GF-D8 (cell line): Measurements from ENCODE around the gene SCAMP2.
"Not testable (repeated sequence)": the region's sequence is repeated elsewhere in the genome, so short reads cannot be mapped to it uniquely, and the experiment has no call there.

ENCODE experiments used
- DNase-seq: peaks from one replicate; lab custom pipeline; 2025; lab: John Stamatoyannopoulos, UW

The SCAMP2 gene, protein sequence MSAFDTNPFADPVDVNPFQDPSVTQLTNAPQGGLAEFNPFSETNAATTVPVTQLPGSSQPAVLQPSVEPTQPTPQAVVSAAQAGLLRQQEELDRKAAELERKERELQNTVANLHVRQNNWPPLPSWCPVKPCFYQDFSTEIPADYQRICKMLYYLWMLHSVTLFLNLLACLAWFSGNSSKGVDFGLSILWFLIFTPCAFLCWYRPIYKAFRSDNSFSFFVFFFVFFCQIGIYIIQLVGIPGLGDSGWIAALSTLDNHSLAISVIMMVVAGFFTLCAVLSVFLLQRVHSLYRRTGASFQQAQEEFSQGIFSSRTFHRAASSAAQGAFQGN

DNA sequence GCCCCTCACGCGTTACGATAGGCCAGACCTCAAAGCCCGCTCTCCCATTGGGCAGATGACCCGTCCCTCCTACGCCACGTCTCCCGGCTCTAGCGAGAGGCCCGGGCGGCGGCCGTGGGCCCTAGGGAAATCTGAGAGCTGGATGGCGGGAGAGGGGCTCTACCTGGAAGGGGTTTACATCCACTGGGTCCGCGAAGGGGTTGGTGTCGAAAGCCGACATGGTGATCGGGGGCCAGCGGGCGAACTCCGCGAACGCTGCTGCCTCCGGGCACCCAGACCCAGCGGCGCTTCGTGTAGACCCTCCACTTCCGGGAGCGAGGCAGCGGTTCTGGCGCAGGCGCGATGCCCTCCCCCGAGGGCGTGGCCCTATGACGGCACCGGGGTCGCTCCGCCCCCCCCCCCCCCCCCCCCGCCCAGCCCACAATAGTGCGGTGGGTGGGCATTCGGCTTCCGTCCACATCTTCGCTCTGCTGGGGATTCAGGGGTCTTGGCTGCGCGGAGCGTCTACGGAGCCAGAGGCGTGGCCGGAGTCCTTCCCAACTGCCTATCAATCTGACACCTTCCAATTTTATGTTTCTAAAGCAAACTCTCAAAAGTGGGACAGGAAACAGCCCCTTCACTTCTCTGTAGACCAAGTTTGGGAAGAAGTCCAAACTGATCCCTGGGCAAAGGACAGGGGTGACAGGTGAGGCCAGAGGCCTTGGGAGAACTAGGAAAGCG, at the start of gene SCAMP2:
SCAMP2 (minus strand) TSS at position 330 of the 720 bp plus-strand sequence; CDS start at position 220, 110 bp downstream.
- DNase-seq, result peak; percentile 76

DNA sequence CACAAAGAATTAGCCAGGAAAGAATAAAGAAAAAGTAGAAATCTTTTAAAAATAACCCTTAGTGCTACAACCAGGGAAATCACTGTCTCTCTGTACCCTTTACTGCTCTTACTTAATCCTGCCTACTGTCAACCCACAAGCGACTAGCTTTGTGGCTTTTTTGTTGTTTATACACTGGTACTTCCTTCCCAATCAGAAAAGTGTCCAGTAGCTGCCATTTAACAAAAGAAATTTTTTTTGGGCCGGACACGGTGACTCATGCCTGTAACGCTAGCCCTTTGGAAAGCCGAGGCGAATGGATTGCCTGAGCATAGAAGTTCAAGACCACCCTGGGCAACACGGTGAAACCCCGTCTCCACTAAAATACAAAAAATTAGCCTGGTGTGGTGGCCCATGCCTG, 47.3 kb upstream of the SCAMP2 start:
- no peak for DNase-seq

DNA sequence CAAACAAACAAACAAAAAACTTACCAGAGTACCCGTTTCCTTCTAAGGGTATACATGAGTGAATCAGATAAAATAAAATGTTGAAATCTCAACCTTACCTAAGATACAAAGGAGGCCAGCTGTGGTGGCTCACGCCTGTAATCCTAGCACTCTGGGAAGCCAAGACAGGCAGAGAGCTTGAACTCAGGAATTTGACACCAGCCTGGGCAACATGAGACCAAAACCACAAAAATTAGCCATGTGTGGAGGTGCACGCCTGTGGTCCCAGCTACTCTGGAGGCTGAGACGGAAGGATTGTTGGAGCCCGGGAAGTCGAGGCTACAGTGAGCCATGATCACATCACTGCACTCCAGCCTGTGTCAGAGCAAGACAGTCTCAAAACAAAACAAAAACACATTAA, 44.5 kb upstream of the SCAMP2 start:
- DNase-seq, result no peak

DNA sequence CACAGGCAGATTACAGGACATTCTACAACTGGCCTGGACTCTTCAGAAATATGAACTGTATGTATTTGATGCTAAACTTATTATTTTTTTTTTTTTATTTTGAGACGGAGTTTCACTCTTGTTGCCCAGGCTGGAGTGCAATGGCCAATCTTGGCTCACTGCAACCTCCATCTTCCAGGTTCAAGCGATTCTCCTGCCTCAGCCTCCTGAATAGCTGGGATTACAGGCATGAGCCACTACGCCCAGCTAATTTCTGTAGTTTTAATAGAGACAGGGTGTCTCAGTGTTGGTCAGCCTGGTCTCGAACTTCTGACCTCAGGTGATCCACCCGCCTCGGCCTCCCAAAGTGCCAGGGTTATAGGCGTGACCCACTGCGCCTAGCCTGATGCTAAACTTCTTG, 40.6 kb upstream of the SCAMP2 start:
- DNase-seq, result not testable (repeated sequence)

DNA sequence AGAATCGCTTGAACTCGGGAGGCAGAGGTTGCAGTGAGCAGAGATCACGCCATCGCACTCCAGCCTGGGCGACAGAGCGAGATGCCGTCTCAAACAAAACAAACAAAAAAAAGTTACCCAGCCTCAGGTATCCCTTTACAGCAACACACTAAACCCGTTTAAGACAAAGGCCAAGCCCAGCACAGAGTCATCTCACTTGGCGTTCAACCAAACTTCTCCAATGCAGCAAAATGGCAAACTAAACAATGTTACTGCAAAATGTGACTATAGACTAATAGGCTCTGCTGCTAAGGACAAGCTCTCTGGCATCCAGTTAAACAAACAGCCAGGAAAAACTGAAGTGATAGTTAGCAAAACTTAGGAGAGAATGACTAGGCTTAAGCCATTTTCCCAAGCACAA, 39.9 kb upstream of the SCAMP2 start:
- no peak for DNase-seq

DNA sequence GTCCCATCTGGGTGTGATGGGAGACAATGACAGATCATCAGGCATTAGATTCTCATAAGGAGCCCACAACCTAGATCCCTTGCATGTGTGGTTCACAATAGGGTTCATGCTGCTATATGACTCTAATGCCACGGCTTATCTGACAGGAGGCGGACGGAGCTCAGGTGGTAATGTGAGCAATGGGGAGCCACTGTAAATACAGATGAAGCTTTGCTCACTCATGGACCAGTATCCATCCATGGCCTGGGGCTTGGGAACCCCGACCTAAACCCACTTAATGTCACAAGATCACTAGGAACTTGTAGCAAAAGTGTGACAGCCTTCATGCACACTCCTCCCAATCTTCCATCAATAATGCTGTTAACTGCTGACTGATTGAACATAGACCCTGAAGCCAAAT, 35.5 kb upstream of the SCAMP2 start:
- no peak for DNase-seq

DNA sequence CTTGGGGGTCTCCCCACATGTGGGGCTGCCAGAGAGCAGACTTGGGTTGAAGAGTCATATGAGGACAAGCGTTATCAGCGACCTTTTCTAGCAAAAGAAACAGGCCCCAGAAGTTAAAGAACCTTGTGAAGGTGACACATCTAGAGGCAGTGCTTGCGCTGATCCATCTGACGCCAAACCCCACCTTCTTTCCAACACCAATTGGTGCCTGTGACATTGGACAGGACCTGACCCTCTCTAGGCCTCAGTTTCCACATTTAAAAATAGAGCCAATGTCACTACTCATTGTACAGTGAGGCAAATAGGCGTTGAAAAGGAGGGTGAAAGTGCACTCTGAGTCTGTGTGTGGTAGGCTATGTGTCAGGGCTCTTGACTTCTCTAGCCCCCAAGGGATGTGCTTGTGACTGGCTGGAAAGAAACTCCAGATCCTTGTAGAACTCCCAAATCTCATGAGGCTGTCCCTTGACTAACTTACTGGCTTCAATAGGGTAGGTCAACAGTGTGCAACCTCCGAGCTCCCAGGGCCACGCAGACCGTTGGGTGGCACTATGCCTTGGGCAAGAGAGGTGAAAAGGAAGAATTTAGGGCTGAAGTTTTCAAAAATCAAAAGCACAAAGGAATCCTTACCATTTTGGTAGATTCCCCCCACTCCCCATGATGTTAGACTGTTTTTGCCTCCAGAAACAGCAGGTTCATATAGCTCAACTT, 34.2 kb upstream of the SCAMP2 start:
- no peak for DNase-seq

DNA sequence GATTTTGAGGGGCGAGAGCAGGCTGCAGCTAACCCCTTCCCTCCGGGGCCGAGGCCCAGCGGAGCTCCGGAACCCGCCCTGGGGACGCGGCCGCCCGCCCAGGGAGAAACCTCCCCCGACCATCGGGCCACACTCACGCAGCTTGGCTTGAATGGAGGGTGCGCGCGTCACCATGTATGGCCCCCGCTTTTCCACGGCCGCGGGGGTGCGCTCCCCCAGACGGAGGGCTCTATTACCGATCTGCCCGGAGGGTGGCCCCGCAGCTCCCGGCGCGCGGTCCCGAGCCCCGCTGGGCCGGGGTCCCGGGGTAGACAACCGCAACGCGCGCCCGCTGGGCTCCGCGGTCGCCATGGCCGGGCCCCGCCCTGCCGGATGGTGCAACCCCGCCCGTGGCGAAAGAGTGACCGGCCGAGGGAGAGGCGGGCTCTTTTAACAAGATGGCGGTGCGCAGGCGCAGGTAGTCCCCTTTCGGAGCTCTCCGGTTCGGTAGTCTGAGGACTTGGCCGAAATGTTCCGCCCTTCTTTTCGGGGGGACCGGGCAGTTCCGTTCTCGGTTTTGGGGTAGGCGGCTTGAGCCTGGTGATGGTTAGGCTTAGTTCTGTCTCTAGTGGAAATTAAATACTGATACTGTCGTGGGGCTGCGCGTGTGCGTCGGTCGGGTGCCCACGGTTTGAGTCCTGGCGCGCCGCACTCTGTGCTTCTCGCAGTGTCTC, 33.4 kb upstream of the SCAMP2 start, which contains the start of gene FAM219B:
FAM219B (minus strand) TSS at position 402 of the 713 bp plus-strand sequence; CDS start at position 351, 51 bp downstream.
- peak; percentile 64 for DNase-seq

DNA sequence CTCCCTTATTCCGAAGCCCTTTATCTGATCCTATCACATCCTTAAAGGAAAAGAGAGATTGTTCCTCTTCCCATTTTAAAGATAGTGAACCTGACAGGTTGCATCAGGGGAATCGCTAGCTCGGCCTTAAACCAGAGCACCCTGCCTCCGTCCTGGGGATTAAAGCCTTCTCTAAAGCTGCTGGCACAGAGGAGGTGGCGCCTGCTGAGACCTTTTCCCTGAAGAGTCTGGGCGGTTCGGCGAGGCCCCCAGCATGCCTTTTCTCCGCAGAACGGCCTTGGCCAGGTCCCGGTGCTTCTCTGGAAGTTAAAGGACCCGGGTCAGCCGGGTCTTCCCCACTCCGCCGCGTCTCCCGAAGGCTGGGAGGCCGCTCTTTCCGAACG, 32.9 kb upstream of the SCAMP2 start:
- no peak for DNase-seq

DNA sequence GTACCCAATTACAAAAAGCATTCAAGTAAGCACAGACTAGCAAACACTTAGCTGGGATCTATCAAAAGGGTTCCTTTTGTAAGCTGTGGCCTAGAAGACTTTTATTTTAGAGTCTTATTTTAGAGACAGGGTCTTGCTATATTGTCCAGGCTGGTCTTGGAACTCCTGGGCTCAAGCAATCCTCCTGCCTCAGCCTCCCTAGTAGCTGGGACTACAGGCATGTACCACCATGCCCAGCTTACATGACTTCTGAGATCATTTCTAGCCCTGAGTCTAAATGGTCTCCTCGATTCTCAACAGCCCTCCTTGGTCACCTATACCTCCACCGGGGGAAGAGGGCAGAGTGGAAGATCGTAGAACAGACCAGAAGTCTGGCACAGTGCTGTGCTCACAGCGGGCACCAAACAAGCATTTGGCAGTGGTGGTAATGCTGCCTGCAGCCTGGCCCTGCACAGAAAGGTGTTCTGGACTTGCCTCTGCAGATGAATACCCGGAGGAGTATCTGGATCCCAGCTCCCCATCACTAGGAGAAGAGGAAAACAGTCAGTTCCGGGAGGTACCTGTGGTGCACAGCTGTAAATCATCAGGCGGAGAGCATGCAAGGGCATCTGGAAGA, 31.1 kb upstream of the SCAMP2 start:
- no peak for DNase-seq

DNA sequence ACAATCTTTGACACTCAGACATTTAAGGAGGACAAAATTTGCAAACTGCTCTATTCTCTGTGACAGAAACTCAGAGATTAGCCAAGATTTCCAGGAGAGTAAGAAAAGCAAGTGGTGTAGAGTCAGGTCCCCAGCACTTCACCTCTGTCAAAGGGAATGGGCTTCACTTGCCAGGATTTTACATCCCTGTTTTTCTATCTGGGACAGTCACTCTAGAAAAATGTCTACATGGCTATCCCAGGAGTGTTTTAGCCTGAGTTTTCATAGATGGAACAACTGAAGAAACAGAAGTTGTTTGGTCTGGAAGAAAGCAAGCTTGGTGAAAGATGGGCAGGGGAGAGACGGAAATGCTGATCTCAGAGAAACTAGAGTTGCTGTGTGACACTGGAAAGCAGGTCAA, 30.5 kb upstream of the SCAMP2 start:
- no peak for DNase-seq

DNA sequence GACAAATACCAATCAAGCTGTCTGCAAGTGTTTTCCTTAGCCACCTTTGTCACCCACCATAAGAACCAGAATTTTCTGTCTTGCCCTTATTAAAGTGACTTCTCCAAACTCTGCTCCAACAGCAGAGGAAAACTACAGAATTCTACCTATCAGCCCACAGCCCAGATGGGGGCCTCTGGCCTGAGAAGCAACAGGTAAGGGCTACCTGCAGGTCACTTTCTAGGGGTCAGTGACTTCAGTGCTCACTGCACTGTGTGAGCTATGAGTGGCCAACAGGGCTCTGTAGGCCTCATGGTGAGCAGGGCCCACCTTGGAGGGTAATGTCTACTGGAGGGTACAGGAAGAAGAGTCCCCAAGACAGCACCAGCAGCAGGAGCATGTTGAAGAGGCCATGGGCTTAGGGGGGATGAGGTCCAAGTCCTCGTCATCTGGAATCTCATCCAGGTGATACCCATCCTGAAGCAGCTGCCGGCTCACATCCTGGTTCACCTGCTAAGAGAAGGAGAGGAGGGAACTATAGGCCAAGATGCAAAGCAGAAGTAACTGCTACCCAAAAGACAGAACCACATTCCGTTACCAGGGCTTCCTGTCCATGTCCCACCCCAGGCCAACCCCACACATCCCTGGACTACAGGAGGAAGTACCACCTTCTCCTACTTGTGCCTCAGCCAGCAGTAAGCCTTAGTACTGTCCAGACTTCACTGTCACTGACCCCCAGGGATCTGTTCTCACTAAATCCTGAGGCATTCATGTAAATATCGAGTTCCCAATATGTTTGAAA, 29.3 kb upstream of the SCAMP2 start:
- no peak for DNase-seq

DNA sequence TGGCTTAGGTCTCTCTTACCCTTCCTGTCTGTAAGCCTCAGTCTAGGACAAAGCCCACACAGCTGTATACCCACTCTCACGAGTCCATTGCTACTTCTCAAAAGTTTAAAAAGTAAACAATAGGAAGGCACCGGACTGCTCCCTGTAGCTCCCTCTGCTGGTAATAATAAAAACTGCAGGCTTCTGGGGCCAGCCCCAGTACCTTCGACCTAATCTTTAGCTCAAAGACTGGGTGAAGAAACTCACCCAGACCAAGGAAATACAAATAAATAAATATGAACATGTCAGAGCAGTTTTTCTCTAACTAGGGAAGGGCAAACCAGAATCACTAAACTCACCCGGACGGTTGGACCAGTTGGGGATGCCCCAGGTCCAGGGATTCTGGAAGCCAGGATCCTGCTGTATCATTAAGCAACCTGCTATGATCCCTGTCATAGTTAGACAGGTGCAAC, 28.5 kb upstream of the SCAMP2 start:
- DNase-seq, result peak; percentile 44

DNA sequence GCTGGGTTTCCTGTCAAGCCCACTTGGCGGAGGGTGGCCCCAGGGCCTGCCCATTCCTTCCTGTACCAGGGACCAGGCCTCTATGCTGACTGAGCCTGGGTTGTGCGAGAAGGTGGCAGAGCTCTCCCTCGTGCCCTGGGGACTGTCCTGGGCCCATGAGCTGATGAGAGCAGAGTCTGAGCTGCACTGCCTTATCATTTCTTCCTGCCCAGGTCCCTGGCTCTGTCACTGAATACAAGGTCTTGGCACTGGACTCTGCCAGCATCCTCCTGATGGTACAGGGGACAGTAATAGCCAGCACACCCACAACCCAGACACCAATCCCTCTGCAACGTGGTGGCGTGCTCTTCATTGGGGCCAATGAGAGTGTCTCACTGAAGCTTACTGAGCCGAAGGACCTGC, 24.1 kb upstream of the SCAMP2 start:
- DNase-seq, result no peak

DNA sequence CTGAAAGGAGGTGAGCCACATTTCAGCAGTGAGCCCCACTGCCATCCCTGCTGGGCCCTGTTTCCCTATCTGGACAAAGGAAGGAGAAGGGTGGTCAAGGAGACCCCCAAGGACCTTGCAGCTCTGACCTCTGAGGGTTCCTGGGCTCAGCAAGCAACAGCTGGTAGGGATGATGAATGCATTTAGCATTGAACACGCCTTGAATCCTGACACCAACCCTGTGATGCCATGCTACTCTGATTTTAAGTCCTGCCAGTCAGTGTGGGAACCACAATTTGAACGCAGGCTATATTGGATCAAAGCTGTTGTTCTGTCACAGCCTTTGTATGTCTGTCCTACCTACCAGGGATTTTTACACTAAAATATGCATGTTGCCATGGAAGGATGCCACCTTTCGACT, 23.2 kb upstream of the SCAMP2 start:
- no peak for DNase-seq

DNA sequence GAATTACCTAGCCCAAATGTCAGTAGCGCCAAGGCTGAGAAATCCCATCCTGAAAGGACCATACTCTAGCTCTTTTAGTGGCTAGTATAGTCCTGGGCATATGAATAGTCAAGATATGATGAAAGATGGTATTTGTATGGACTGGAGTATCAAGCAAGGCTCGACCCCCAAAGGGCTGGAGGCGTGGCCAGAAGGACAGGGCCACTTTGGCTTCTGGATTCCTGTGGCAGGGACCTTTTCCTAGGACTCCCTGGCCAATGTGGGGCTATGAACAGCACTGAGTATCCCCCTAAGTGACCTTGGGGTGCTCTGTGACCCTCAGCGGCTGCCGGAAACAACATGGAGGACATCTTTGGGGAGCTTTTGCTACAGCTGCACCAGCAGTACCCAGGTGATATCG, 22.7 kb upstream of the SCAMP2 start:
- no peak for DNase-seq

DNA sequence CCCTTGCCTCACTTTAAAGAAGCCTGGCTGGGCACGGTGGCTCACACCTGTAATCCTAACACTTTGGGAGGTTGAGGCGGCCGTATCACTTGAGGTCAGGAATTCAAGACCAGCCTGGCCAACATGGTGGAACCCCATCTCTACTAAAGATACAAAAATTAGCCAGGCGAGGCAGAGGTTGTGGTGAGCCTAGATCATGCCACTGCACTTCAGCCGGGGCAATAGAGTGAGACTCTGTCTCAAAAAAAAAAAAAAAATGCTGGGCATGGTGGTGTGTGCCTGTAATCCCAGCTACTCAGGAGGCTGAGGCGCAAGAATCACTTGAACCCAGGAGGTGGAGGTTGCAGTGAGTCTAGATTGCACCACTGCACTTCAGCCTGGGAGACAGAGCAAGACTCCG, 21.2 kb upstream of the SCAMP2 start:
- DNase-seq, result not testable (repeated sequence)

DNA sequence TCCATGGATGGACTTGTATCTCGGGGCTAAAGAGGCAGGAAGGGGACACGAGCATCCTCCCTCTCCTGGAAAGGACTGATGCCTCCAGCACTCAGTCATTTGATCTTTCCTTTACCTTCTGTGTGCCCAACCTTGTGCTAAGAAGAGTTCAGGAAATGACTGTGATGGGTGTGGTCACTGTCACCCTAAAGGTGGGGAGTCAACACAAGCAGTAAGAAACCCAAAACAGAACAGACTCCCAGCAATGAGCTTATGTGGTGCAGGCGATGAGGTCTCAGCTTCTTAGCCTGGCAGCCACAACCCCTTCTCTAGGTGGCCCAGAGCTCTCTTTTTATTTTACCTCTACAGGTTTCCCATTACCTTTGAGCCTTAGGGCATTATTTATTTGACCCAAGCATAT, 20.5 kb upstream of the SCAMP2 start:
- DNase-seq, result no peak

DNA sequence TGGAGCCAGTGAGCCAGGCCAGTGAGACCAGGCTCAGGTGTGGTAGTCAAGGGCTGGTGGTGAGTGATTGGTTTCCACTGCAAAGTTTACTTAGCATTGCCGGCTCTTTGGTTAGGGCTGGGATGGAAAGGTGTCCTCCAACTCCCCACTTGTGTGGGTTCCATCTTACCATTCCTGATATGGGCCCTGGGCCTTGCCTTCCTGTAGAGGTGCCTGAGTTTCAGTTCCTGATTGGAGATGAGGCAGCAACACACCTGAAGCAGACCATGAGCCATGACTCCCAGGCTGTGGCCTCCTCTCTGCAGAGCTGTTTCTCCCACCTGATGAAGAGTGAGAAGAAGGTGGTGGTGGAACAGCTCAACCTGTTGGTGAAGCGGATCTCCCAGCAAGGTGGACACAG, 19.8 kb upstream of the SCAMP2 start:
- DNase-seq, result no peak

DNA sequence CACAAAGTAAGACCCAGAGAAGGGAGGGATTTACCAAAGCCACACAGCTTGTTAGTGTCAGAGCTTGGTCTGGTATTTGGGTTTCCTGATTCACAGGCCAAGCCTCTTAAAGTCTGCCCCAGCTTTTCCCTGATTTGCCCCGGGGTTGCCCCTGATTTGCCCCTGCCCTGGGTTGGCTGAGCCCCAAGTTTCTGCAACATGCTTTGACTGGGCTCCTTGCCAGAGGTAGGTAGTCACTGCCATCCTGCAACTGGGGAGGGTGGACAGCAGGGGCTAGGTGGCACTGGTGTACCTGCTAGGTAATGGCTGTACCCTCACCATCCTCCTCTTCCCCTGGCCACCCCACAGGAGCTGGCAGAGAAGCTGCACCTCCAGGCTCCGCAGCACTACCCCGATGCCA, 19.1 kb upstream of the SCAMP2 start:
- DNase-seq, result no peak

DNA sequence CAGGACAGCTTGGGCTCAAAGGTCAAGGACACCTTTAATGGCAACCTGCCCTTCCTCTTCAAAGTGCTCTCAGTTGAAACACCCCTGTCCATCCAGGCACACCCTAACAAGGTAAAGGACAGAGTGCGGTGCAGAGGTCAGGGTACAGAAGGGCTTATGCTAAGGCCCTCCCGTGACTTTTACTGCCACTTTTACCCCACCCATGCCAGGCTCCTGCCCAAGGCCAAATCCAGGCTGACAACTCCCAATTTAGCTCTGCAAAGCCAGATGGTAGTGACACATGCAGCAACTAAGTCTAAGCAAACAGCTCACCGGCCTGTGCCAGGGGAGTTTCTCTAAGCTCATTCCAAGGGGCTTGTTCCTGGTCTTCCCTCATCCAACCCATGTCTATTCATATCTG, 18.3 kb upstream of the SCAMP2 start:
- no peak for DNase-seq
